NAMALWA (cell line): Measurements from ENCODE around the gene ANKRD44.
"Not testable (repeated sequence)": the region's sequence is repeated elsewhere in the genome, so short reads cannot be mapped to it uniquely, and the experiment has no call there.

Experiments
- DNase-seq: peaks from one replicate; pipeline ENCODE4 v3.0.0-alpha.2; 2015; ENCODE audit warnings: low spot score

The ANKRD44 gene

DNA sequence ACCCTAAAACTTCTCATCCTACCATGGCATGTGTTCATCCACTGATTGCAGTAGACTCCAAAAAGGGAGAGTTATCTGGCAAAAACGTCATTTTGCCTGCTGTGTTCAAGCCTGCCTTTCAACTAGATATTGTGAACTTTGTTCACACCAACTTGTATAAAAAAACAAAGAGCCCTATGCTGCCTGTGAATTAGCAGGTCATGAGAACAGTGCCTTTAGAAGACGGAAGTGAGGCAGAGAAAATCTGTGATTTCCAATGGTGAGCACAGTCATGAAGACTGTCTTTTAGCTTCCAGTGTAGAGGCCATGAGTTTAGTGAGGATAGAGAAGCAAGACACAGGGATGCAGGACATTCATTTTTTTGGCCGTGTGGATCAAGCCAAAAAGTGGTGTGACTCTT is 280.5 kb downstream of the ANKRD44 start:
- no peak for DNase-seq

- no peak for DNase-seq
Observed at GRCh38 chr2:197028633-197029032, 281.9 kb downstream of the ANKRD44 start.

- DNase-seq, result no peak
Observed at GRCh38 chr2:197028230-197028629, 282.4 kb downstream of the ANKRD44 start.

DNA sequence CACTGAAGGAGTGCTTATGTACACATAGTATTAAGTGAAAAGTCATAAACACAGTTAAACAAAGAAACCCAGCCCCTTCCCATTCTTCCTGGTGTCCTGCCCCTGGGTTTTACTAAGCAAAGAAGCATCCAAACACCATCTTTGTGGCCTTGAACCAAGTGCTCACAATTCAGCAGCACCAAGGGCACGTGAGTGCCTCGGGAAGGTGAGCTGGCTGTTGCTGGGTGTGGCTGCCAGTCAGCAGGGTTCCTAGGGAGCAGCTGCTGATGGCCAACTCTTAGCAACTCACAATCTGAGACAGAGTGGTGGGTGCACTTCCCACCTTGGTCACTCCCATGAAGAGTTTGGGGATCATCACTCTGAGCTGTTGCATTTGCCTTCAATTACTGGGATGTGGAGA is 286.4 kb downstream of the ANKRD44 start:
- no peak for DNase-seq

DNA sequence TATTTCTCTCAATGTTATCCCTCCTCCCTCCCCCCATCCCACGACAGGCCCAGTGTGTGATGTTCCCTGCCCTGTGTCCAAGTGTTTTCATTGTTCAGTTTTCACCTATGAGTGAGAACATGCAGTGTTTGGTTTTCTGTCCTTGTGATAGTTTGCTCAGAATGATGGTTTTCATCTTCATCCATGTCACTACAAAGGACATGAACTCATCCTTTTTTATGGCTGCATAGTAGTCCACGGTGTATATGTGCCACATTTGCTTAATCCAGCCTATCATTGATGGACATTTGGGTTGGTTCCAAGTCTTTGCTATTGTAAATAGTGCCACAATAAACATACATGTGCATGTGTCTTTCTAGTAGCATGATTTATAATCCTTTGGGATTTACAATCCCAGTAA is 289.7 kb downstream of the ANKRD44 start:
- not testable (repeated sequence) for DNase-seq

DNA sequence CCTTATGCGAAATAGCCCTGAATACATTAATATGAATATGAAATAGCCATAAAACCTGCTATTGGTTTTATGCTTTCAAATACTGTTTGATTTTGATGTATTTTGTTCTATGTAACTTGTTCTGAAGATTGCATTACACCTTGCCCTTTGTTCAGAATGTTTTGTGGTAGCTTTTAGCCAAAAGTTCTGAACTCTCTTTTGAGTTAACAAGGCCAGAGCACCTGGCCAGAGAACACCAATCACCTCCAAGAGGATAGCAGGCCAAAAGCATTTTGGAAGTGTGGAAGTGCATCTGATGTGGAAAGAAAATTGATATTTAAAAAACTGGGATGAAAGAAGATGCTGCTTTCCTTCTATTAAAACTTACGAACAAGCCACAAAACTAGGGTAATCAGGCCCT is 297.5 kb downstream of the ANKRD44 start:
- DNase-seq, result no peak

DNA sequence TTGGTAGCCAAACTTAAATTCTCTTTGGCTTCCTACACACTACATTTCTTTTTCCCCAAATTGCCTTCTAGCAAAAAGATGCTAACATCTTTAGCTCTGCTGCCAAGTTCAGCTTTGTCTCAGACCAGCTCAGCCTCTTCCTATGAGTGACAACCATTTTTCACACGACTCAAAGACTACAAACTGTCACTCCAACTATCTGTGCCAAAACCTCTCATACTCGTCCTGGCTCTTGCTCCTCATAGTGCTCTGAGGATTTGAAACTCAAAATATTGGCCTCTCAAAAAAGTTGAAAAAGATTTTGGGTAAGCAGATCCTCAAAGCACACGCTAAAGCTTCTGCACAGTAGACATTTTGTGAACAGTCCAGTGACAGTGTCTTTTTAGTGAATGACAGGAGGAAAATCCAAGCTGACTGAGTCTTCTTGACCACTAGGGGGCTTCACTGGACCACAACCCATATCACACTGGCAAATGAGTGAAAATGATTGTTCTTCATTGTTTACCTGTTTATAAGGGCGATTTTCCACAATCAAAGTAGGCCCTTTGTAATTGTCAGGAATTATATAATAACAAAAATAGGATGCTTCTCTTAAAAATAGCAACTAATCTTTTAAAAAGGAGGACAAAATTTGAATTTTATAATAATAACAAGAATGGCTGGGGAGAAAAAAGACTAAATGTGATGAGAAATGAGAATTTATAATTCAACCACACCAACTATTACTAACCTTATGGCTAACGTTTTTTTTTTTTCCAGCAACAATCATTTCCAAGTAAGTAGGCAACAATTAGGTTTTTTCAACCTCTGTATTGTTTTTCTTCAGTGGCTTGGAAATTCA is 298.6 kb downstream of the ANKRD44 start:
- peak; percentile 75 for DNase-seq

GRCh38 chr2:197011021-197011417 is 299.6 kb downstream of the ANKRD44 start:
- DNase-seq, result peak; percentile 32

GRCh38 chr2:197010200-197011020 is 300.2 kb downstream of the ANKRD44 start:
- no peak for DNase-seq

- not testable (repeated sequence) for DNase-seq
Observed at GRCh38 chr2:197008741-197009341, 301.7 kb downstream of the ANKRD44 start.

- DNase-seq, result no peak
Observed at GRCh38 chr2:197007716-197008628, 302.6 kb downstream of the ANKRD44 start.

DNA sequence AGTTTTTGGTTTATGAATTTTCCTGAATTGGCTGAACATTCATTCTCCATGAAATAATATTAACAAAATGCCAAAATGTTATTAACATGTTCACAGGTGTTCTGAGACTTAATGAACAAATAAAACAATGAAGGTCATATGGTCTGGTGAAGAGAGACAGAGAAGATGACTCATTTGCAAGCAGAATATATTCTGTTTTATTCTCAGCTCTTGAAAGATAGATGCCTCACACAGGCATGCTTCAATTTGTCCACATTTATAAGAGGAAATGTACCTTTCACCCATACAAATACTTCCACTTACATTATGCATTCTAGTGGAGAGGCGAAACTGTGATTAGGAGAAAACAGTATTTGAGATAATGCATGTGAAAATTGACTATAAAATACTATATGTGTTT is 308.7 kb downstream of the ANKRD44 start:
- DNase-seq, result no peak

- DNase-seq, result no peak
Observed at GRCh38 chr2:196995757-196996314, 314.7 kb downstream of the ANKRD44 start.

DNA sequence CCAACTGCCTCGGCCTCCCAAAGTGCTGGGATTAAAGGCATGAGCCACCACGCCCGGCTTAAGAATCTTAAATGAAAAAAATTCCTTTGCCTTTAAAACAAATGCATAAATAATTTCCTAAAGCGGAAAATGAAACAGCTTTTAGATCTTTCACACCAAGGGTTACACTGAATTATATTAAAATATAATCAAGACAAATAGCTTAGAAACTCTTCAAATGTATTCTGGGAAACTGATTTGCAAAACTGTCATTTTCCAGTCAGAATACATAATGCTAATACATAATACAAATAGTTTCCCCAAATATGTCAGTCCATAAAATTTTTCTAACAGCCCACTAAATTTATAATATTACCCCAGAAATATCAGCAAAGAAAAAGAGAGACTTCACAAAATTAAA is 315.8 kb downstream of the ANKRD44 start:
- no peak for DNase-seq

DNA sequence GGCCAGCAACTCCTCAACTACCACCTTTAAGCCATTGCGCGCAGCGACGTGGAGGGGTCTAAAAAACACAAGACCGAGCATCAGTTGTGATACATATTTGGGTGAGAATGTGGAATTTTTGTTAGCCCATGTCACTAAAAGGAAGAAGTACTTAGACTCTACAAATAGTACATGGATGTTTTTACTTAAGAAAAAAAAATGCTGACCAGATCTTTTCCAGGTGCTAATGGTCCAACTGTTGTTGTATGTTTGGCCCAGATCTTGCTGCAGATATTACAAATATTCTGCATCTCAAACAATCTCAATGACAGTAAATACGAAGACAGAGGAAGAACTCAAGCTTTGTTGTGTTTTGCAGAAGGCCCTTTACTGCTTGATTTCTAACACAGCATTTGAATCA is 317.0 kb downstream of the ANKRD44 start:
- DNase-seq, result no peak

DNA sequence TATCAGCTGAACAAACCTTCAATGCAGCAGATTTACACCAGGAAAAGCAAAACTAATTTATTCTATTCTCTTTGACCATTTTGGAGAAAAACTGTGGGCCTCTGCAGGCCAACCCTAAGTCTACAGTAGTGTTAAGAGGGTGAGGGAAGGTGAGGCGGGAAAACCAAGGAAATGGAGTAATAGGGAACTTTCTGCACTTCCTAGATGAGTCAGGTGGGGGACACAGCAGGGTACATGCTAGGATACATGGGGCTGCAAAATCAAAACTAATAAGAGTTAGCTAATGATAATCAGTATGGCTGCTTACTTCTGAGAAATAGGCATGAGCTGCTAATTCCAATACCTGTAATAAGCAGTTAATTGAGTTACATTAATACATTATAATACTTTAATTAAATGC is 318.1 kb downstream of the ANKRD44 start:
- no peak for DNase-seq

DNA sequence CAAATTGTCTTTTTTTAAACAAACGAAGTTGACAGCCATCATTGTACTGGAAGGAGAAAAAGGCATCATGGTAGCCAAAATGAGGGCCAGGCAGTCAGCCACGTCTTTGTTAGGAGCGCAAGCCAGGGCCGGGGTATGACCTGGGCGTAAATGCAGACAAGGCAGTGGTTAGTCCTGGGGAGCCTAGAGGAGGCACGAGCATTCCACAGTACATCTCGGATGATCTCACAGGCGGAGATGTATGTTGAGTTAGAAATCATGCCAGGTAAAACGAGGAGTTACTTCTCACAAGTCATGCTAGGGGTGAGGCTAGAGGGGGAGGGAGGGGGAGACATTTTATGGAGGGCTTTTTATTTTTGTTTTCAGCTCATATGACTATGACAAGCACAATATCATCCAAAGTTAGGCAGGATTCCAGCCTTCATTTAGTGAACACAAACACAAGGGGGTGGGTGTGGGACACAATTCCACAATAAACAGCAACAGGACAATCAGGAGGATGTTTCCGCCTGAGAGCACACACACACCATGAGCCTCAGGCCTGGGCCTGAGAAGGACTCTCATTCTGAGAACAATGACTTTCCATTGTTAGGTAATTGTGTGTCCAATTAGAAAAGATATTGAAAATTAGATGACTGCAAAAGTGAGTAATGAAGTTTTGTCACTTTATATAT is 319.7 kb downstream of the ANKRD44 start:
- no peak for DNase-seq

DNA sequence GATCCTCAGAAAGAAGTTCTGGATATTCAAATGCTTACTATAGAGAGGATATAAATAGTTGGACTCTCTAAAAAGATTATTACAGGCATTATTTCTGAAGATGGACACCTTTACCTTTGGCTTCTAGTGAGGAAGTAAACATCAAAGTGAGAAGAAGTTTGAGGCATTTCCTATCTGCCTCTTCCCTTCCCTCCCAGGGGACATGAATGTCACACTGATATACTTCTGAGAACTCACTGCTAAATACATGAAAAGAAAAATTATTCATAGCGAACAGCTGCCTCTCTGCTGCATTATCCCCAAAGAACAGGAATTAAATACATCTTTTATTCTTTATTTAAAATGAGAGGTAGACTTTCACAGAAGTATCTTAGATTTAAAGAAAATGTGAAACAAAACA is 320.5 kb downstream of the ANKRD44 start:
- DNase-seq, result no peak

GRCh38 chr2:196989496-196989895 is 321.1 kb downstream of the ANKRD44 start:
- DNase-seq, result no peak

DNA sequence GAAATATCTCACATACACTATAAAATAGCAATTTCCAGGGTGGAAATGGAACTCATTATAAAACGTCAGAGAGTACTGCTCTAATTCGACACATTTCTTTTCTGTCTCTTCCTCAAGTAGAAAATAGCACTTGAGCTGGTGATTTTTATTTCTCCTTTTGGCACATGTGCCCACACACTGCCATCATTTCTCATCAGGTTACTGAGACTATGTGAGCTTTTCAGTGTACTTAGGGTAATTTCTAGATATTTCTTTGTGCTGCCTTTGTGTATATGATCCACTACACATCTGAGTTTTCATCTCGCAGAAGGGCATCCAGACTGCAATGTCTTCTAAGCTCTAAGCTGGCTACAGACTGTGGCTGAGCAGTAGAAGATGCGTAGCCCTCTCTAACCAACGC is 321.9 kb downstream of the ANKRD44 start:
- no peak for DNase-seq
